ENCODE results near the gene PHOX2A. TPM values are rescaled to one million over a fixed set of nuclear protein-coding genes. Genes with fewer than 3 reads are reported as not detected.
"Not testable (repeated sequence)": the region's sequence is repeated elsewhere in the genome, so short reads cannot be mapped to it uniquely, and the experiment has no call there.

Gene PHOX2A
- polyA plus RNA-seq, 3 donors: not detected

DNA sequence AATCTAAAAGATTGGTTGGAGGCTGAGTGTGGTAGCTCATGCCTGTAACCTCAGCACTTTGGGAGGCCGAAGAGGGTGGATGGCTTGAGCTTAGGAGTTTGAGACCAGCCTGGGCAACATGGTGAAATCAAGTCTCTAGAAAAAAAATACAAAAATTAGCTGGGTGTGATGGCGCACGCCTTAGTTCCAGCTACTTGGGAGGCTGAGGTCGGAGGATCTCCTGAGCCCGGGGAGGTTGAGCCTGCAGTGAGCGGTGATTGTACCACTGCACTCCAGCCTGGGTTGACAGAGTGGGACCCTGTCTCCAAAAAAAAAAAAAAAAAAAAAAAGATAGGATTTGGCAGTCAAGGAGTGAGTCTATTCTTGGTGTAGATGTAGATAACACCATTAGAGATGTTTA, 41.4 kb downstream of the PHOX2A start:
- peaks cover 0 to 4% (median 0%) of the 10 kb centered on the region in 7 donors for H3K9me3 Mint-ChIP-seq

DNA sequence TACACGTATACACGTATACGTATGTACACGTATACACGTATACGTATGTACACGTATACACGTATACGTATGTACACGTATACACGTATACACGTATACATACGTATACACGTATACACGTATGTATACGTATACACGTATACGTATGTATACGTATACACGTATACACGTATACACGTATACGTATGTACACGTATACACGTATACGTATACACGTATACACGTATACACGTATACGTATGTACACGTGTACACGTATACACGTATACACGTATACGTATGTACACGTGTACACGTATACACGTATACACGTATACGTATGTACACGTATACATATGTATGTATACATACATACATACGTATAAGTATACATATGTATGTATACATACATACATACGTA, 42.5 kb downstream of the PHOX2A start:
- H4K20me1 ChIP-seq (ENCODE audit: insufficient read depth, low read length); H3K9me3 Mint-ChIP-seq; H3K27ac Mint-ChIP-seq; H3K27me3 ChIP-seq (ENCODE audit: control insufficient read depth in 2 of 2, insufficient read depth in 2 of 2, low read length in 2 of 2); H2AFZ ChIP-seq (ENCODE audit: insufficient read depth, low read depth, low read length, poor library complexity, severe bottlenecking); H3K9ac ChIP-seq (ENCODE audit: insufficient read depth, low read length, poor library complexity, severe bottlenecking); H3K4me3 ChIP-seq (replicated peaks in 1 of 3; ENCODE audit: low read depth in 2 of 3, low read length in 3 of 3); H3K9me3 ChIP-seq (replicated peaks in 1 of 2; ENCODE audit: control insufficient read depth in 1 of 2, insufficient read depth in 1 of 2, low read length in 2 of 2); H3K36me3 Mint-ChIP-seq; DNase-seq; H3K79me2 ChIP-seq (ENCODE audit: insufficient read depth, low read length); H3K36me3 ChIP-seq (replicated peaks in 1 of 2; ENCODE audit: control insufficient read depth in 1 of 2, insufficient read depth in 2 of 2, low read length in 2 of 2); intact Hi-C loops (cut with micrococcal nuclease); H3K4me3 Mint-ChIP-seq; H3K27me3 Mint-ChIP-seq (ENCODE audit: low read depth in 3 of 3); H3K4me2 ChIP-seq (replicated peaks; ENCODE audit: extremely low read depth, low read length, poor library complexity, severe bottlenecking); H3K27ac ChIP-seq (ENCODE audit: low read depth in 1 of 2, low read length in 2 of 2): not testable (repeated sequence)
- WGBS (ENCODE audit: insufficient coverage): 96% methylated on average over 19 of the region's 43 CpGs
- peaks cover 31 to 33% of the 10 kb centered on the region in 2 donors for H3K4me1 ChIP-seq (ENCODE audit: control insufficient read depth in 1 of 2, insufficient read depth in 2 of 2, low read length in 2 of 2)
- peaks cover 35% of the 10 kb centered on the region for H3K4me1 Mint-ChIP-seq

More for the DNA sequence above, 41.4 kb downstream of the PHOX2A start:
- Histone ChIP-seq H3K4me3 (replicated peaks in 1 of 3; ENCODE audit: low read depth in 2 of 3, low read length in 3 of 3) (no peak overlapping the region), H3K27me3 (ENCODE audit: control insufficient read depth in 2 of 2, insufficient read depth in 2 of 2, low read length in 2 of 2) (no peaks in the 10 kb centered on the region), H3K9ac (ENCODE audit: insufficient read depth, low read length, poor library complexity, severe bottlenecking) (no peak overlapping the region), H3K4me1 (ENCODE audit: control insufficient read depth in 1 of 2, insufficient read depth in 2 of 2, low read length in 2 of 2) (peaks cover 41 to 44% of the 10 kb centered on the region in 2 donors), H3K79me2 (ENCODE audit: insufficient read depth, low read length) (no peaks in the 10 kb centered on the region), H2AFZ (ENCODE audit: insufficient read depth, low read depth, low read length, poor library complexity, severe bottlenecking) (no peak overlapping the region), H3K9me3 (replicated peaks in 1 of 2; ENCODE audit: control insufficient read depth in 1 of 2, insufficient read depth in 1 of 2, low read length in 2 of 2) (no peaks in the 10 kb centered on the region), H3K36me3 (replicated peaks in 1 of 2; ENCODE audit: control insufficient read depth in 1 of 2, insufficient read depth in 2 of 2, low read length in 2 of 2) (no peaks in the 10 kb centered on the region), H3K27ac (ENCODE audit: low read depth in 1 of 2, low read length in 2 of 2) (no peak overlapping the region), H3K4me2 (replicated peaks; ENCODE audit: extremely low read depth, low read length, poor library complexity, severe bottlenecking) (no peak overlapping the region), H4K20me1 (ENCODE audit: insufficient read depth, low read length) (no peaks in the 10 kb centered on the region)
- TF ChIP-seq, protein P1, sequence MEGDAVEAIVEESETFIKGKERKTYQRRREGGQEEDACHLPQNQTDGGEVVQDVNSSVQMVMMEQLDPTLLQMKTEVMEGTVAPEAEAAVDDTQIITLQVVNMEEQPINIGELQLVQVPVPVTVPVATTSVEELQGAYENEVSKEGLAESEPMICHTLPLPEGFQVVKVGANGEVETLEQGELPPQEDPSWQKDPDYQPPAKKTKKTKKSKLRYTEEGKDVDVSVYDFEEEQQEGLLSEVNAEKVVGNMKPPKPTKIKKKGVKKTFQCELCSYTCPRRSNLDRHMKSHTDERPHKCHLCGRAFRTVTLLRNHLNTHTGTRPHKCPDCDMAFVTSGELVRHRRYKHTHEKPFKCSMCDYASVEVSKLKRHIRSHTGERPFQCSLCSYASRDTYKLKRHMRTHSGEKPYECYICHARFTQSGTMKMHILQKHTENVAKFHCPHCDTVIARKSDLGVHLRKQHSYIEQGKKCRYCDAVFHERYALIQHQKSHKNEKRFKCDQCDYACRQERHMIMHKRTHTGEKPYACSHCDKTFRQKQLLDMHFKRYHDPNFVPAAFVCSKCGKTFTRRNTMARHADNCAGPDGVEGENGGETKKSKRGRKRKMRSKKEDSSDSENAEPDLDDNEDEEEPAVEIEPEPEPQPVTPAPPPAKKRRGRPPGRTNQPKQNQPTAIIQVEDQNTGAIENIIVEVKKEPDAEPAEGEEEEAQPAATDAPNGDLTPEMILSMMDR (IDR thresholded peaks at IDR 0.05): no peak
- Mint-ChIP-seq H3K4me3 (no peak overlapping the region), H3K27me3 (ENCODE audit: low read depth in 3 of 3) (peaks cover 0 to 2% (median 0%) of the 10 kb centered on the region in 3 donors), H3K4me1 (peaks cover 41% of the 10 kb centered on the region), H3K36me3 (no peaks in the 10 kb centered on the region), H3K27ac (no peak overlapping the region)
- WGBS (ENCODE audit: insufficient coverage): 100% methylated on average over 5 of the region's 6 CpGs
- no peak for DNase-seq
- intact Hi-C loops (cut with micrococcal nuclease): no loop called here
